Germinal center (tissue), 1 donor: ENCODE measurements around the gene COMMD9.

Experiments used
- DNase-seq: peaks from one replicate; pipeline ENCODE4 v3.0.0; 2012; ENCODE audit warnings: mixed read lengths, low spot score

Gene COMMD9

DNA sequence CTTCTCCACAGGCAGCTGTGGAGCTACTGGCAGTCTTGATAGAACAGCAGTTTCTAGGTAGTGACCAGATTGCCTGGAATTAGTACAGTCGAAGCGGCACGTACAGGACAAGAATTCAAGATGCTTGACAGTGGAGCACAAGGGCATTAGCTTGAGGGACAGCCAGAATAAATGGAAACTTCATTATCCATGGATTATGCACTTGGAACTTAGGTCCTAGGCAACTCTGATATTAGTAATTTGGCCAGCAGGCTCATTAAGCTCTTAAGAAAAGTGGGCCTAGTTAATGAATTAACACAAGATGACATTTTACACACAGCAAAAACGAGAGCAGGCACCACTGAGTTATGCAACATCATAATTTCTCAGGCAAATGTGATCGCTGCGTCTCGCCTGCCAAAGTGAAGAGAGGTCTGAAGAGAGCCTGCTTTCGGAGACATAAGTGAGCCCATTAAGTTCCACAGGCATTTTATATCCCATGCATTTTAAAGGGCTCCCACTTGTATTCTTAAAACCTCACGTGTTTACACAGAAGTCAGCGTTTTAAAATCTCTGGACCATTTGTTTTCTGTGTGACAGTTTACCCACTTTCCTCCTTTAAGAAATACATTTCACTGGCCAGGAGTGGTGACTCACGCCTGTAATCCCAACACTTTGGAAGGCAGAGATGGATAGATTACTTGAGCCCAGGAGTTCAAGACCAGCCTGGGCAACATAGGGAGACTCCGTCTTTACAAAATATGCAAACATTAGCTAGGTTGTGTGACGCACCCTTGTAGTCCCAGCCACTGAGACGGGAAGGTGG, 66.2 kb downstream of the COMMD9 start:
- DNase-seq, result no peak
